ENCODE measurements around the gene UXS1.

DNA sequence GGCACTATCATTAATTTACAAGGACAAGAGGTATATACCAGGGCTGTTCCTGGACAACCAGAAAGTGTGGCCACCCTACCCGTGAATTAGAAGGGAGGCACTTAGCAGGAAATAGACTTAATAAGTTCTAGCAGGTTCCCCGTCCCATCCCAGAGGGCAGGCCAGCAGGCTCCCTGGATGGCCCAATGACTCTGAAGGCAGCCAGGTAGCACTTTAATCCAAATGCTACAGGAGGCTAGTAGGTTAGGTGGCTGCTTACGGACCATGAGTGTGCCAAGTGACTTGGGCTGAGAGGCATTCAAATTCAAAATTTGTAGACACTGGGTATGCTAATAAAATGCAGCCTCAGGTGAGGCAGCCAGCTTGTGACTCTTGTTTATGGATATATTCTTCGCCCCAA, 123.9 kb downstream of the UXS1 start:
- TF ChIP-seq POLR2A (IDR thresholded peaks at IDR 0.05), result no peak
- TF ChIP-seq, protein P1, sequence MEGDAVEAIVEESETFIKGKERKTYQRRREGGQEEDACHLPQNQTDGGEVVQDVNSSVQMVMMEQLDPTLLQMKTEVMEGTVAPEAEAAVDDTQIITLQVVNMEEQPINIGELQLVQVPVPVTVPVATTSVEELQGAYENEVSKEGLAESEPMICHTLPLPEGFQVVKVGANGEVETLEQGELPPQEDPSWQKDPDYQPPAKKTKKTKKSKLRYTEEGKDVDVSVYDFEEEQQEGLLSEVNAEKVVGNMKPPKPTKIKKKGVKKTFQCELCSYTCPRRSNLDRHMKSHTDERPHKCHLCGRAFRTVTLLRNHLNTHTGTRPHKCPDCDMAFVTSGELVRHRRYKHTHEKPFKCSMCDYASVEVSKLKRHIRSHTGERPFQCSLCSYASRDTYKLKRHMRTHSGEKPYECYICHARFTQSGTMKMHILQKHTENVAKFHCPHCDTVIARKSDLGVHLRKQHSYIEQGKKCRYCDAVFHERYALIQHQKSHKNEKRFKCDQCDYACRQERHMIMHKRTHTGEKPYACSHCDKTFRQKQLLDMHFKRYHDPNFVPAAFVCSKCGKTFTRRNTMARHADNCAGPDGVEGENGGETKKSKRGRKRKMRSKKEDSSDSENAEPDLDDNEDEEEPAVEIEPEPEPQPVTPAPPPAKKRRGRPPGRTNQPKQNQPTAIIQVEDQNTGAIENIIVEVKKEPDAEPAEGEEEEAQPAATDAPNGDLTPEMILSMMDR (IDR thresholded peaks at IDR 0.05), result no peak
